H1 (cell line): ENCODE measurements around the gene CD38. TPM values are rescaled to one million over a fixed set of nuclear protein-coding genes. Genes with fewer than 3 reads are reported as not detected.

Source experiments
- ASH2L ChIP-seq: fragments of 200-600, 300-600 bp; sonication (generic); IDR thresholded peaks from one replicate; pipeline ENCODE4 v1.7.1; 2017; ENCODE audit warnings: low read length
- ATF2 ChIP-seq: IDR thresholded peaks from 2 replicates; pipeline ENCODE4 v1.6.1; 2012; ENCODE audit warnings: low read length, inconsistent platforms
- SIX5 ChIP-seq: IDR thresholded peaks from 2 replicates; pipeline ENCODE4 v1.6.1; 2011; ENCODE audit warnings: mild to moderate bottlenecking, low read depth, low read length
- SP2 ChIP-seq: IDR thresholded peaks from 2 replicates; pipeline ENCODE4 v1.6.1; 2012; ENCODE audit warnings: mild to moderate bottlenecking, low read length, inconsistent platforms
- YY1 ChIP-seq: IDR thresholded peaks from 2 replicates; pipeline ENCODE4 v1.6.1; 2011; ENCODE audit warnings: low read depth, mild to moderate bottlenecking, low read length
- polyA plus RNA-seq, 7 experiments: library from polyadenylated mRNA; depleted of rRNA in 3 of 7; stranded (reverse) in 5 of 7; unstranded in 2 of 7; fragments of >200 nt in 5 of 7; fragments of 200-250 nt in 2 of 7; gene quantifications; 1 replicate in 5 of 7; 2 replicates in 1 of 7; 4 replicates in 1 of 7; pipeline versions ENCODE4 v1.2.1 to v1.2.3, GENCODE V29; 2011 to 2013; ENCODE audit warnings: missing spikeins in 2 of 7, mixed read lengths in 2 of 7
- total RNA-seq: library from RNA; stranded (reverse); fragmentation: NEBNext Ultra II Directional; extraction: Animal tissue kit (Norgen Biotek cat#: 25700); gene quantifications from 2 replicates; pipeline ENCODE4 v1.2.1, GENCODE V29; 2021

Gene CD38
- total and polyA plus RNA-seq, 2 of the 8 experiments (the other 6 are each of a cell fraction or from before 2014, with no cell fraction given) = 0.14 to 0.24 TPM

DNA sequence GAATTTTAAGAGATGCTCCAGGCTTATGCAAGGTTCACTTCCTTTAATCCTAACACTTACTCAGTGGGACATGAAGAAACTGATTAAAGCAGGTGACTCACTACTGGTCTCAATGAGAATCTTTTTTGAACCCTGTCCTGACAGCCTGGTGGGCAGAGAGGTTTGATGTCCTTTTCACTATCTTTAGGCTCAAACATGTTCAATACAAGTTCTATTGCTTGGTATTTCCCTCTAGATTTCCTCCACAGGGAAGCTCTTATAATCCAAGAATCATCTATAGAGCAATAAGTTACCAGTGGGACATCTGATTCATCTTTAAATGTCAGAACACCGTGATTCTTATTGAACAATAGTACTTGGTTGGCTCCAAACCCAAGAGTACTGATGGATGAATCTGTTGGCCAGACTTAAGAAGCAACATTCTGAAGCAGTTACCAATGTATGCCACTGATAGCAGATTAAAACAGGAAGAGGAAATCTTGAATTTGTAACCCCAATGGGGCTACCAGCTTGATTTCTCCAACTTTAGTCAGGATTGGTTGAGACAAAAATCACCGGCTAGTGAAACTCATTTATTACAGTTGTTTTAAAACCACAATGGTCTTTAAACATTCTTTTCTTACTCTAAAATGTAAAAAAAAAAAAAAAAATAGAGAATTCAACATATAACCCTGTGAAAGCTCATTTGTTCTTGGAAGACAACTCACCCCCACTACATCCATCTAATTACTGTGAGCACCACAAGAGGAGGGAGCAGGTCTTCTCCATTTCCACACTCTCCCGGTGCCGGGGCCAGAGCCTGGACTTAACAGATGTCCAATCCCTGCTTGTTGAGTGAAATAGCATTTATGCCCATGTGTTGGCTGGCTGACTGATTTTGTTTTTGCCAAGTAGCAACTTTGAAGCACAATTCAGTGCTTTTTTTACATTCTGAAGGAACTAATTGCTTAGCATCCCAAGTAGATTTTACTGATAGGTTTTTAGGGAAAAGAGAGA, 117.1 kb downstream of the CD38 start (continued):
- TF ChIP-seq ATF2 = no peak
- no peak for TF ChIP-seq SIX5
- no peak for TF ChIP-seq SP2
- no peak for TF ChIP-seq ASH2L
- no peak for TF ChIP-seq YY1
